Fibroblast of upper back skin (primary cell): ENCODE data around the gene PAQR5.
"Not testable (repeated sequence)": the region's sequence is repeated elsewhere in the genome, so short reads cannot be mapped to it uniquely, and the experiment has no call there.

Experiments used
- DNase-seq: peaks from one replicate; pipeline ENCODE4 v3.0.0-alpha.2; 2013

The PAQR5 gene

GRCh38 chr15:69358850-69359249, 60.1 kb downstream of the PAQR5 start:
- no peak for DNase-seq

GRCh38 chr15:69359722-69360121, 61.0 kb downstream of the PAQR5 start:
- DNase-seq, result peak; percentile 41

- no peak for DNase-seq
These were observed 61.9 kb downstream of the PAQR5 start for GRCh38 chr15:69360642-69361041.

GRCh38 chr15:69367236-69367635, 68.5 kb downstream of the PAQR5 start:
- no peak for DNase-seq

GRCh38 chr15:69369631-69370030, 70.9 kb downstream of the PAQR5 start:
- no peak for DNase-seq

GRCh38 chr15:69373406-69373805, 74.7 kb downstream of the PAQR5 start:
- DNase-seq, result no peak

- no peak for DNase-seq
These were observed 76.6 kb downstream of the PAQR5 start for GRCh38 chr15:69375151-69375790.

- DNase-seq, result no peak
These were observed 78.7 kb downstream of the PAQR5 start for GRCh38 chr15:69377216-69377970.

- no peak for DNase-seq
These were observed 81.5 kb downstream of the PAQR5 start for GRCh38 chr15:69380100-69380725.

GRCh38 chr15:69380726-69381105, 82.0 kb downstream of the PAQR5 start:
- DNase-seq, result no peak

GRCh38 chr15:69382176-69382575, 83.5 kb downstream of the PAQR5 start:
- DNase-seq, result not testable (repeated sequence)

- not testable (repeated sequence) for DNase-seq
These were observed 85.4 kb downstream of the PAQR5 start for GRCh38 chr15:69384066-69384465.

GRCh38 chr15:69384626-69385598, 86.2 kb downstream of the PAQR5 start:
- no peak for DNase-seq

- no peak for DNase-seq
These were observed 87.1 kb downstream of the PAQR5 start for GRCh38 chr15:69385831-69386230.

GRCh38 chr15:69386284-69386683, 87.6 kb downstream of the PAQR5 start:
- DNase-seq, result no peak

GRCh38 chr15:69388260-69388705, 89.6 kb downstream of the PAQR5 start:
- no peak for DNase-seq

GRCh38 chr15:69389426-69389825, 90.7 kb downstream of the PAQR5 start:
- DNase-seq, result no peak

GRCh38 chr15:69390575-69390974, 91.9 kb downstream of the PAQR5 start:
- peak; percentile 43 for DNase-seq

GRCh38 chr15:69391046-69391757, 92.5 kb downstream of the PAQR5 start:
- DNase-seq, result no peak

GRCh38 chr15:69392352-69392751, 93.6 kb downstream of the PAQR5 start:
- no peak for DNase-seq

- no peak for DNase-seq
These were observed 95.2 kb downstream of the PAQR5 start for GRCh38 chr15:69393831-69394491.
